IPS-18a (cell line): ENCODE data around the gene HTRA3.

Experiments
- H3K27ac ChIP-seq: one replicate; pipeline ENCODE4 v1.5.1; 2013; ENCODE audit warnings: low read length
- H3K27me3 ChIP-seq: one replicate; pipeline ENCODE4 v1.6.1; 2013; ENCODE audit warnings: mild to moderate bottlenecking, low read length; ENCODE audit not compliant: control insufficient read depth, insufficient read depth
- H3K36me3 ChIP-seq: one replicate; pipeline ENCODE4 v1.6.1; 2013; ENCODE audit warnings: low read depth, low read length; ENCODE audit not compliant: control insufficient read depth
- H3K4me1 ChIP-seq: one replicate; pipeline ENCODE4 v1.6.1; 2013; ENCODE audit warnings: low read depth, low read length; ENCODE audit not compliant: control insufficient read depth
- H3K4me3 ChIP-seq: one replicate; pipeline ENCODE4 v1.5.1; 2013; ENCODE audit warnings: low read length
- H3K9ac ChIP-seq: one replicate; pipeline ENCODE4 v1.6.1; 2013; ENCODE audit warnings: mild to moderate bottlenecking, low read length, moderate library complexity
- H3K9me3 ChIP-seq: one replicate; pipeline ENCODE4 v1.6.1; 2013; ENCODE audit warnings: low read depth, low read length; ENCODE audit not compliant: control insufficient read depth

HTRA3 gene

GRCh38 chr4:8306511-8307021 lies 37.0 kb downstream of the HTRA3 start:
- Histone ChIP-seq H3K27ac (no peak overlapping the region), H3K27me3 (no peaks in the 10 kb centered on the region), H3K4me3 (no peak overlapping the region), H3K4me1 (no peaks in the 10 kb centered on the region), H3K9ac (no peak overlapping the region), H3K36me3 (no peaks in the 10 kb centered on the region), H3K9me3 (no peaks in the 10 kb centered on the region)

- Histone ChIP-seq H3K9ac (no peak overlapping the region), H3K9me3 (no peaks in the 10 kb centered on the region), H3K27ac (no peak overlapping the region), H3K4me1 (no peaks in the 10 kb centered on the region), H3K4me3 (no peak overlapping the region), H3K36me3 (no peaks in the 10 kb centered on the region), H3K27me3 (no peaks in the 10 kb centered on the region)
Observed at GRCh38 chr4:8307121-8307520, 37.6 kb downstream of the HTRA3 start.

GRCh38 chr4:8307714-8308113 lies 38.2 kb downstream of the HTRA3 start:
- Histone ChIP-seq H3K9me3 (no peaks in the 10 kb centered on the region), H3K9ac (no peak overlapping the region), H3K4me3 (no peak overlapping the region), H3K4me1 (no peaks in the 10 kb centered on the region), H3K27ac (no peak overlapping the region), H3K27me3 (no peaks in the 10 kb centered on the region), H3K36me3 (no peaks in the 10 kb centered on the region)

GRCh38 chr4:8308144-8308543 lies 38.6 kb downstream of the HTRA3 start:
- H3K4me1 ChIP-seq: no peaks in the 10 kb centered on the region

GRCh38 chr4:8308856-8309771 lies 39.6 kb downstream of the HTRA3 start:
- no peaks in the 10 kb centered on the region for H3K36me3 ChIP-seq
- no peaks in the 10 kb centered on the region for H3K9me3 ChIP-seq
- H3K4me3 ChIP-seq: no peak overlapping the region
- no peaks in the 10 kb centered on the region for H3K4me1 ChIP-seq
- H3K9ac ChIP-seq: no peak overlapping the region
- no peak overlapping the region for H3K27ac ChIP-seq
- H3K27me3 ChIP-seq: no peaks in the 10 kb centered on the region

More at GRCh38 chr4:8308144-8308543, 38.6 kb downstream of the HTRA3 start:
- Histone ChIP-seq H3K9me3 (no peaks in the 10 kb centered on the region), H3K36me3 (no peaks in the 10 kb centered on the region), H3K27me3 (no peaks in the 10 kb centered on the region), H3K27ac (no peak overlapping the region), H3K9ac (no peak overlapping the region), H3K4me3 (no peak overlapping the region)

- Histone ChIP-seq H3K4me3 (no peak overlapping the region), H3K27ac (no peak overlapping the region), H3K36me3 (no peaks in the 10 kb centered on the region), H3K4me1 (peaks cover 1% of the 10 kb centered on the region), H3K9ac (no peak overlapping the region), H3K9me3 (no peaks in the 10 kb centered on the region), H3K27me3 (no peaks in the 10 kb centered on the region)
Observed at GRCh38 chr4:8310306-8310705, 40.8 kb downstream of the HTRA3 start.

- no peaks in the 10 kb centered on the region for H3K36me3 ChIP-seq
- no peaks in the 10 kb centered on the region for H3K27me3 ChIP-seq
- H3K4me1 ChIP-seq: peaks cover 11% of the 10 kb centered on the region
- H3K27ac ChIP-seq: no peak overlapping the region
- H3K9ac ChIP-seq: no peak overlapping the region
- no peak overlapping the region for H3K4me3 ChIP-seq
- no peaks in the 10 kb centered on the region for H3K9me3 ChIP-seq
Observed at GRCh38 chr4:8311101-8312068, 41.8 kb downstream of the HTRA3 start.

GRCh38 chr4:8312069-8312445 lies 42.5 kb downstream of the HTRA3 start:
- Histone ChIP-seq H3K27ac (no peak overlapping the region), H3K4me1 (peaks cover 14% of the 10 kb centered on the region), H3K4me3 (no peak overlapping the region), H3K9ac (no peak overlapping the region), H3K9me3 (no peaks in the 10 kb centered on the region), H3K27me3 (no peaks in the 10 kb centered on the region), H3K36me3 (no peaks in the 10 kb centered on the region)

- H3K4me3 ChIP-seq: no peak overlapping the region
- no peaks in the 10 kb centered on the region for H3K9me3 ChIP-seq
- no peak overlapping the region for H3K9ac ChIP-seq
- peaks cover 14% of the 10 kb centered on the region for H3K4me1 ChIP-seq
- no peaks in the 10 kb centered on the region for H3K36me3 ChIP-seq
- H3K27me3 ChIP-seq: no peaks in the 10 kb centered on the region
- H3K27ac ChIP-seq: no peak overlapping the region
Observed at GRCh38 chr4:8312976-8313375, 43.4 kb downstream of the HTRA3 start.

GRCh38 chr4:8314691-8315255 lies 45.2 kb downstream of the HTRA3 start:
- Histone ChIP-seq H3K27me3 (no peaks in the 10 kb centered on the region), H3K4me1 (peaks cover 14% of the 10 kb centered on the region), H3K36me3 (no peaks in the 10 kb centered on the region), H3K9me3 (no peaks in the 10 kb centered on the region), H3K27ac (no peak overlapping the region), H3K9ac (no peak overlapping the region), H3K4me3 (no peak overlapping the region)
